Left ventricle myocardium inferior (tissue), 1 donor: Measurements from ENCODE around the gene NFATC4. TPM values are rescaled to one million over a fixed set of nuclear protein-coding genes. Genes with fewer than 3 reads are reported as not detected.
A peak's percentile ranks its signal among the peaks of the same experiment; 100 is the strongest.

Experiments used
- DNase-seq: peaks from one replicate; pipeline ENCODE4 v3.0.0-alpha.2; 2020
- H3K27ac ChIP-seq: fragments of 200-600 bp; replicated peaks from 2 replicates; pipeline ENCODE4 v1.8.0; 2021
- H3K27me3 ChIP-seq: fragments of 200-600 bp; 2 replicates; pipeline ENCODE4 v1.8.0; 2021; ENCODE audit warnings: low read depth
- H3K36me3 ChIP-seq: fragments of 200-600 bp; 2 replicates; pipeline ENCODE4 v1.8.0; 2021
- H3K4me1 ChIP-seq: fragments of 200-600 bp; 2 replicates; pipeline ENCODE4 v1.8.0; 2021
- H3K4me3 ChIP-seq: fragments of 200-600 bp; 2 replicates; pipeline ENCODE4 v1.8.0; 2021; ENCODE audit warnings: mild to moderate bottlenecking, moderate library complexity
- H3K9me3 ChIP-seq: fragments of 200-600 bp; replicated peaks from 2 replicates; pipeline ENCODE4 v1.8.0; 2021
- CTCF ChIP-seq: fragments of 200-600 bp; IDR thresholded peaks from 2 replicates; pipeline ENCODE4 v1.8.0; 2021; ENCODE audit warnings: antibody characterized with exemption, mild to moderate bottlenecking, borderline replicate concordance
- intact Hi-C: fragments of 100-400 bp; cut with micrococcal nuclease; formaldehyde crosslinking; loops from one replicate; pipeline ENCODE4 v1.11.0; 2022
- total RNA-seq: library from RNA; stranded (reverse); fragmentation: NEBNext Ultra II Directional; extraction: Animal tissue kit (Norgen Biotek cat#: 25700); gene quantifications from one replicate; pipeline ENCODE4 v1.2.1, GENCODE V29; 2021
- donor health status: DM: no; HTN: yes; CAD: no; lungs with severe emphysema.

NFATC4 gene
- total RNA-seq, 1 donor from 2014 or later, result 20.6 TPM

DNA sequence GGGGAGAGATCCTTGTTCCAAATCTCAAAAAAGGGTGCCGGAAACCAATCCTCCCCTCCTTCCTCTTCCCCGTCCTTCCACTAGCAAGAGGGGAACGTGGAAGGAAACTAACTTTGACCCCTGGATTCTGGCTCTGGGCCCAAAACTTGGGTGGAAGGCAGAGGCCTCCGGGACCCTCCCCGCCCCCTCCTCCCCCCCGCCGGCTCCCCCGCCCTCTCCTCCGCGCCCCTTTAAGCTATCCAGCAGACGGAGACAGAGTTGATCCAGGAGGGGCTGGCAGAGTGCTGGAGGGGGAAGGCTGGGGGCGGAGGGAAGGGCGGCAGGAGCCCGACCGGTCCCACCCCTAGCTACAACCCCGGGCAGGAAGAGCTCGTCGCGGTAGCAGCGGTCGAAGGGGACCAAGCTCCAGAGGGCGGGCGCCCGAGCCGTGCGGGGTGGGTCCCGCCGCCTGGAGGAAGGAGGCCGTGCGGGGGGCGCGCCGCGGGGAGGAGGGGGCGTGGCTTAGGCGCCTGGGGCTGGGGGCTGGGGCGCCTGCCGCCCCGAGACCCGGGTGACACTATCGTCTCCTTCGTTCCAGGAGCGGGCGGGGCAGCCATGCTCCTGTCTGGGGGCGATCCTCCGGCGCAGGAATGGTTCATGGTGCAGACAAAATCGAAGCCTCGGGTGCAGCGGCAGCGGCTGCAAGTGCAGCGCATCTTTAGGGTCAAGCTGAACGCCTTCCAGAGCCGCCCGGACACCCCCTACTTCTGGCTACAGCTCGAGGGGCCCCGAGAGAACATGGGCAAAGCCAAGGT, 30.9 kb downstream of the NFATC4 start, which contains the start of gene NYNRIN:
TSS of gene NYNRIN (plus strand) at position 351 of the 794 bp plus-strand sequence. CDS start at position 595, 244 bp downstream.
- DNase-seq, result peak; percentile 78
- TF ChIP-seq CTCF, result no peak
- intact Hi-C loops, result no loop called here
- no peaks in the 10 kb centered on the region for H3K9me3 ChIP-seq
- H3K4me3 ChIP-seq, result peak within 1 kb of the TSS; percentile 75
- H3K27ac ChIP-seq, result peak within 1 kb of the TSS; percentile 87
- no peaks in the 10 kb centered on the region for H3K27me3 ChIP-seq
- peaks cover 65% of the 10 kb centered on the region for H3K4me1 ChIP-seq
- no peaks in the 10 kb centered on the region for H3K36me3 ChIP-seq

- Histone ChIP-seq H3K36me3 (no peaks in the 10 kb centered on the region), H3K4me1 (peaks cover 71% of the 10 kb centered on the region), H3K9me3 (no peaks in the 10 kb centered on the region), H3K4me3 (peak overlapping the region; percentile 75), H3K27ac (peak overlapping the region; percentile 87), H3K27me3 (no peaks in the 10 kb centered on the region)
- intact Hi-C loops, result no loop called here
- no peak for TF ChIP-seq CTCF
- DNase-seq, result no peak
Observed at GRCh38 chr14:24399447-24399822, 31.5 kb downstream of the NFATC4 start.

GRCh38 chr14:24399999-24400718, 32.2 kb downstream of the NFATC4 start:
- intact Hi-C loops, result no loop called here
- Histone ChIP-seq H3K27ac (peak overlapping the region; percentile 87), H3K36me3 (no peaks in the 10 kb centered on the region), H3K9me3 (no peaks in the 10 kb centered on the region), H3K4me1 (peaks cover 75% of the 10 kb centered on the region), H3K4me3 (peak overlapping the region; percentile 75), H3K27me3 (no peaks in the 10 kb centered on the region)
- TF ChIP-seq CTCF, result no peak
- no peak for DNase-seq

GRCh38 chr14:24401810-24402702, 34.1 kb downstream of the NFATC4 start:
- H3K4me3 ChIP-seq, result peak overlapping the region; percentile 75

More at GRCh38 chr14:24401810-24402702, 34.1 kb downstream of the NFATC4 start:
- Histone ChIP-seq H3K36me3 (no peaks in the 10 kb centered on the region), H3K27ac (peak overlapping the region; percentile 87), H3K27me3 (no peaks in the 10 kb centered on the region), H3K4me1 (peaks cover 79% of the 10 kb centered on the region), H3K9me3 (no peaks in the 10 kb centered on the region)
- no peak for DNase-seq
- intact Hi-C loops, result no loop called here
- no peak for TF ChIP-seq CTCF
